ENCODE data around the gene NANOS3.

DNA sequence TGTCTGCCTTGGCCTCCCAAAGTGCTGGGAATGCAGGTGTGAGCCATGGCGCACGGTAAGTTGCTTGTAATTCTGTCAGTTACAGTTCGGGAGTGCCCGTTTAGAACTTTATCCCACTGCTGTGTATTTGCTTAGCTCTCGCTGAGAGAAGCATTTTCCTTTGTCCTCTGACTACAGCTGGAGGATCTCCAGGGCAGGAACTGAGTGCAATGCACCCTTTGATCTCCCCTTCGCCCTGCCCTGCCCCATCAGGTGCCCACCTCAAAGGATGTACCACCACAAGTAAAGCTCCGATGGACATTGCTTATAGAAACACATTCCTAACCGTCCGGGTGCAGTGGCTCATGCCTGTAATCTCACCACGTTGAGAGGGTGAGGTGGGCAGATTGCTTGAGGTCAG, 22.5 kb downstream of the NANOS3 start:
- TF ChIP-seq CTCF (IDR thresholded peaks at IDR 0.05) (no peak), EP300 (IDR thresholded peaks at IDR 0.05) (no peak), POLR2A (IDR thresholded peaks at IDR 0.05) (no peak), POLR2AphosphoS5 (IDR thresholded peaks at IDR 0.05) (no peak)

All from upper lobe of left lung (tissue), 4 donors.